NCI-H446 (cell line): ENCODE measurements around the gene TMEM179.

Experiments used
- DNase-seq, 2 experiments: peaks; one replicate each; lab custom pipeline; 2025; lab: John Stamatoyannopoulos, UW

The TMEM179 gene

DNA sequence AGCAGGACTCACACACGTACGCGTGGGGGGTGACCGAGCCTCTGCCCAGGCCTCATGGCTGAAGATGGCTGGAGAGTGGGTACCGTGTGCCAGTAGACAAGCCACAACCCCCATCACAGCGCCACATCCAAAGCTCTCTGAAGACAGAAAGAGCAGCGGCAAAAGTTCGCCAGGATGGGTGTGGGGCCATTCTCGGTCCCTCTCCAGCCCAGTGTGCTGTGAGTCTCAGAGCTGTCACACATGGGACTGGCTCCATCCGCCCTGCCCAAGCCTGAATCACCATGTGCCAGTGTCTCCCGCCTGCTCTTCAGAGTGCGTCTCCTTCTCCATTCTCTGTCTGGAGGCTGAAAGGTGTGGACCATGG is 5.7 kb downstream of the TMEM179 start:
- DNase-seq, result no peak

DNA sequence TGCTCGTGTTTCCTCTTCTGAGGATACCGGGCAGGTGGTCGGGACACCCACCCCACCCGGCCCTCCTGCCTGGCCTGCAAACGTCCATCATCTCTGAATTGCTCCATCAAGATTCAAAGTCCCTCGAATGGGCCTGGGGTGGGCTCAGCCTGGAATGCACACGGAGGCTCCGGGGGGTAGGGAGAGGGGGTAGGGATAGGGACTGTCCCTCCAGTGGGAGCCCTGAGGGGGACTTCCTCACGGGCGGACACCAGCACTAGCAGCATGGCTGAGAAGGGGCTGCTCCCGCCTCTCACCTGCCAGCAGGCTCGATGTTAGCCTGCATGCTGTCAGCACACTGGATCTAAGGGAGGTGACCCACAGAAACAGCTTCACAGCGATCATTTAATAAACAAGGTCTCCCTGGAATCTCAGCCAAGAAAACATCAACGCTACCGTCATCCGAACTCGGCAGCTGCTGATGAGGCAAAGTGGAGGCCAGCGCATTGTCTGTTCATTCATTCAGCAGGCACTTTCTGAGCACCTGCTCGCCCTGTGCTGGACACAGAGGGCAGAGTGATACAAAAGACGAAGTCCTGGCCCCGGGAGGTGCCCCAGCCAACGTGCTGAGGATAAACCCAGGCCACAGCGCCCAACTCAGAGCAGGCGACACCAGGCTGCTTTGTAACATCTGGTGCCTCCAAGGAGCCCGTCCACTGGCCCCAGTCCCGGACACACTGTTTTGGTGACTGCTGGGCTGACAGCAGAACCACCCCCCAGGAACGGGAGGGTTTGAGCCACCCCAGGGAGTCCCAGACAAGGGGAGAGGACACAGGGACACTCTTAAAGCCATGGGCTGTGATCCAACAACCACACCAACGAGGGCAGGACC is 6.3 kb downstream of the TMEM179 start:
- peak; percentile 63 to 65 for DNase-seq

DNA sequence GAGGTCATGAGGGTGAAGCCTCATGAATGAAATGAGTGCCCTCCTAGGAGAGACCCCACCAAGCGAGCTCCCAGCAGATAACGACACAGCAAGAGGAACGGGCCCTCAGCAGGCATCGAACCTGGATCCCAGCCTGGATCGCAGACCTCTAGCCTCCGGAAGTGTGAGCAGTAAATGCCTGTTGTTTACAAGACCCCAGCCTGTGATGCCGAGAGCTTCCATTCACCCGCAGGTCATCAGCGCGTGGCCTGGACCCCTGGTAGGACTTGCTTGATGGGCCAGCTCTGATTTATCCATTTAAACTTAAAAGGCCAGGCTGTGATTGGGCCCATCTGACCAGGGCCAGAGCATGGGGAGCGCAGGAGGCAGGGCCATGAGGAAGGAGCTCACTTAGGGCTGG is 7.0 kb downstream of the TMEM179 start:
- DNase-seq, result no peak

DNA sequence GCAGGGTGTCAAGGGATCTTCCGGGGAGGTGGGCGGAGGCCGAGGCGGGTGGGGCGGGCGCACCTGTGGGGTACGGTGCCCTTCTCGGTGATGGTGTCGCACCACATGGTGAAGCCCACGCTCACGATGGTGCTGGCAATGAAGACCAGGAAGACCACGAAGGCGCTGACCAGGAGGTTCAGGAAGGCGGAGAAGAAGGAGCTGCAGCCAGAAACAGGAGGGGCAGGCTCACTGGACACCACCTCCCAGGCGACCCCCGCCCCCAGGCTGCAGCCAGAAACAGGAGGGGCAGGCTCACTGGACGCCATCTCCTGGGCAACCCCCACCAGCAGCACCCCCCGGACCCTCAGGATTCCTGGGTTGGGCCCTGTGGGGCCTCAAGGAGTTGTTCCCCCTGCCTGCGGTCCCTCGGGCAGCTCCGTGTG is 7.6 kb downstream of the TMEM179 start:
- DNase-seq, result no peak

DNA sequence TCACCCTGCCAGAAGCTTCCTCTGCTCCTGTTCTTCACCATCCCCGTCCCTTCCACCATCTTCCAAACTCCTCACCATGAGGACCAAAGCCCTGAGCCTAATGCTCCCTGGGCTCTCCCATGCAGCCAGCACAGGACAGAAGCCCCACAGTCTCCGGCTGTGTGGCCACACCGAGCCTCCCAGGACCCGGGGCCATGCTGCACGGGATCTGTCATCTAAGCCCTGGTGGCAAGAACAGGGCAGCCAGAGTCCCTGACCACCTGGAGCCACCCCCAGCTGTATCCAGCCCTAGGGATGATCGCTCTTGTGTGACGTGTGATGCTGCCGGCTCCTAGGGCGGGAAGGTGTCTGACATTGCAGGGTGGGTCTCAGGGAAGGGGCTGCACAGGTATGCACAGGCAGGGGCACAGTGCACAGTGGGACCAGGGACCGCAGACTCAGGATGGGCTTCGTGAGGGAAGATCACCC is 8.1 kb downstream of the TMEM179 start:
- no peak for DNase-seq

DNA sequence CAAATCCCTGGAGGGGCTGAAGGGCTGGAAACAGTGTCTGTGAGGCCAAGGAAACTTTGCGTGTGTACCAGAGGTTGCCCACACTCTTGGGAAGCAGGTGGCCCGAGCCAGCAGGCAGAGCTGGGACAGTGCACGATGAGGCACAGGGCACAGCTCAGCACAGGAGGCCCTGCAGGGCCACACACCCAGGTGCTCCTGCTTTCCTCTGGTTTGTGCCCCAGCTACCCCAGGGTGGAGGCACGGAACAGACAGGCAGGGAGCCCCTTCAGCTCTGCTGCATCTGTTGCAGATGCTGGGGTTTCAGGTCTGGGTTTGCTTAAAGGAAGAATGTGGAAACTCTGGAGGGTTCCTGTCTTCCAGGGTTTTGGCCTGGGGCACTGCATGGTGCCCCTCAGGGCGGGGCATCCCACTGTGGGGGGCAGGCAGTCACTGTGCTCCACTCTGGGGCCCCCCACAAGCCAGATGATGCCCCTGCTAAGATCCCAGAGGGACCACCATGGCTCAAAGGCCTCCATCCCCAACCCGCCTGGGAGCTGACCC is 8.6 kb downstream of the TMEM179 start:
- DNase-seq, result no peak

DNA sequence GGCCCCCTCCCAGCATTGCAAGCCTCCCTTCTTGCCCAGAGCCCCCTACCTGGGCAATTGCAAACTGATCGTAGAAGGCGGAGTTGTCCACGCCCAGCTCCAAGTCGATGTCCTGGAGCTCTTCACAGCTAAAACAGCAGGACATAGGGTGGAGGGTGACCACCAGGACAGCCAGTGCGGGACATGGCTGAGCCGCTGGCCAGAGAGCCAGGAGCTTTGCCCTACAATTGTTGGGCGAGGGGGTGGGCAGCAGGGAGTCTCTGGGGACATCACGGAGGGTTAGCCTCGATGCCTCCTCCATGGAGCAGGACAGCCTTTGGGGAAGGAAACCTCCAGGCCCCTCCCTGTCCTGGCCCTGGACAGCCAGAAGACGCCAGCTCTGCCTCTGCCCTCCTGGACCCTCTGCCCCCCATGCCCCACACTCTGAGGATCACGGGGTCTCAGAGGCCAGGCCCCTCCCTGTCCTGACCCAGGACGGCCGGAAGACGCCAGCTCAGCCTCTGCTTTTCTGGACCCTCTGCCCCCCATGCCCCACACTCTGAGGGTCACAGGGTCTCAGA is 9.4 kb downstream of the TMEM179 start:
- DNase-seq, result no peak

DNA sequence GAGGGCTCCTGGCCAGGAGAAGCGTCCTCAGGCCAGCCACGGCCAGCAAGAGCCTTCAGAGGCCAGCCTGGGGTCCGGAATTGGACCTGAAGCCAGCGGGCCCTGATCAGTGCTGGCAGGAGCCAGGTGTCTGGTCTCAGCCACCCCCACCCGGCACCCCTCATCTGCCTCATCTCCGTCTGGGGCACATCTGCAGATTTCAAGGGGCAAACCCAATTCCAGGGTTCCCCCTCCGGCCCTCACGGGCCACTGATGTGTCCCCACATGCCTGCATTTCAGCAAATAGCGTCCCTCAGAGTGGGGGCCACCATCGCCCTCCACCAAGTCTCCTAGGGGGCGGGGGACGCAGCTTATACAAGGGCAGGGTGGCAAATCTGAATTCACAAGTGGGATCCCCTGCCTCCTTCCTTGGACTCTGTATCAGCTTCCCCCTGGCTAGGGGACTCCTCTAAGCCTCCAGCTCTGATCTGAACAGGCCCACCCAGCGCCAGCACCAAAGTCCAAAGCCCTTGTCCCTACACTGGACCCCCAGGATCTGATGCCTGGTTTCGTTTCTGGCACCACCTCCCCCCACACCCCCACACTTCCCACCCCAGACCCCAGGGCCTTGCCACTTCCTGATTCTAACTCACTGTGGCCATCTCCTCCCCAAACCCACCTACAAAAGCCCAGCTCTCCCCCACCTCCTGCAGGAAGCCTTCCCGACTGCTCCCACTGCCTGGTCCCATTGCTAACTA is 10.1 kb downstream of the TMEM179 start:
- DNase-seq, result no peak

DNA sequence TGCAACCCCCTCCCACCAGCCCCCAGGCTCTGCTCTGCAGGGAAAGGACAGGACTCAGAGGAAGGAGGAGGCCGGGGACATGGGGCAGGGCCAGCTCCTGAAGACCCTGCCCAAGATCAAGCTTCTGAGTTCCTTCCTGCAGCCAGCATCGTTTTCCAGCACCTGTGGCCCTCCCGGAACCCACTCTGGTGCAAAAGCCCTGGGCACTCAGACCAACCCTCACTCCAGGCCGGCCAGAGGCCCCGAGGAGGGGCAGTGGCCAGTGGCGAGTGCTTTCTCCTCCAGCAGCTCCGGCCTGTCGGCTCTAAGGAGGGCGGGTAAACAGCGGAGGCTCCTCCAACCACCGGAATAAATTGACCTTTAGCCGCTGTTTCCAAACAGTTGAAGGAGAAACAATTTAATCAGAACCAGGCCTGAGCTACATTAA is 10.8 kb downstream of the TMEM179 start:
- DNase-seq, result no peak

DNA sequence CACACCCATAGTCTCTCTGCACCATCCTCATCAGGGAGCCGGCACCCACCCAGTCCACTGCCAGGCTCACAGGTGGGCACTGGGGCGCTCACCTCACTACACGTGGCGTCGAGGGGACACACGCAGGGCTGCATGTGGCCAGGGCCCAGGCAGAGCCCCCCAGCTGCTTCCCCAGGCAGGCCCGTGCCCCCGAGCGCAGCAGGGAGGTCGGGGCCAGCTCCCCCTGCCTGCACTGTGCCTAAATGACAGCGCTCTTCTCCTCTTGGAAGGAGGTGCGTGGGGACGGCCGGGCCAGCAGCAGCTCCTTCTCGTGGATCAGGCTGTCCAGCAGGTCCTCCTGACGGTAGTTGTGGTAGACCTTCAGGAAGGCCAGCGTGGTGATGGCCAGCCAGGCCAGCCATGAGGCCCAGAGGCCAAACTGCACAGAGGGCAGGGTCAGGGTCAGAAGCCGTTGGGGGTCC is 11.3 kb downstream of the TMEM179 start:
- DNase-seq, result no peak

DNA sequence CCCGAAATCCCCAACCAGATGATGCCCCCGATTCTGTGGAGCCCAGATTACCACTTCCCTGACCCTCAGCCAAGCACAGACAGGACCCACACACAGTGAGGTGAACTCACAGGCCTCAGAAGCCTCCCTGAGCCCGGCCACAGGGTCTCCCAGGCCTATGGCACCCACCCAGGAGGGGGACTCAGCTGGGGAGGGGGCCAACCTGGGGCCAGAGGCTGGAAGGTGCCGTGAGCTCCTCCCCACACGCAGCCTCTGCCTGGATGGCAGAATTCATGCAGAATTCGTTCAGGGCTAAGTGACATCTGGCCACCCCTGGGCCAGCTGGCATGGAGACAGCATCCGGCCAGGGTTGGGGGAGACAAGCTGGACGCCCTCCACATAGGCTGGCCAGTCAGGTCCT is 11.8 kb downstream of the TMEM179 start:
- DNase-seq, result no peak

DNA sequence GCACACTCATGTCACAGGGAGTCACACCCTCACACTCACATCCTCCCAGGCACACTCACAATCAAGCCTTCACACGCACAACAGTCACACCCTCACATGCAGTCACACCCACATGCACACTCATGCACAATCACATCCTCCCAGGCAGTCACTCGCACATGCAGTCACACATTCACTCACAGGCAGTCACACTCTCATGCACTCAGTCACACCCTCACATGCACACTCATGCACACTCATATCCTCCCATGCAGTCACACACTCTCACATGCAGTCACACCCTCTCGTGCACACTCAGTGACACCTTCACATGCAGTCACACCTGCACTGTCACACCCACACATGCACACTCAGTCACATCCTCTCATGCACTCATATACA is 12.3 kb downstream of the TMEM179 start:
- no peak for DNase-seq

DNA sequence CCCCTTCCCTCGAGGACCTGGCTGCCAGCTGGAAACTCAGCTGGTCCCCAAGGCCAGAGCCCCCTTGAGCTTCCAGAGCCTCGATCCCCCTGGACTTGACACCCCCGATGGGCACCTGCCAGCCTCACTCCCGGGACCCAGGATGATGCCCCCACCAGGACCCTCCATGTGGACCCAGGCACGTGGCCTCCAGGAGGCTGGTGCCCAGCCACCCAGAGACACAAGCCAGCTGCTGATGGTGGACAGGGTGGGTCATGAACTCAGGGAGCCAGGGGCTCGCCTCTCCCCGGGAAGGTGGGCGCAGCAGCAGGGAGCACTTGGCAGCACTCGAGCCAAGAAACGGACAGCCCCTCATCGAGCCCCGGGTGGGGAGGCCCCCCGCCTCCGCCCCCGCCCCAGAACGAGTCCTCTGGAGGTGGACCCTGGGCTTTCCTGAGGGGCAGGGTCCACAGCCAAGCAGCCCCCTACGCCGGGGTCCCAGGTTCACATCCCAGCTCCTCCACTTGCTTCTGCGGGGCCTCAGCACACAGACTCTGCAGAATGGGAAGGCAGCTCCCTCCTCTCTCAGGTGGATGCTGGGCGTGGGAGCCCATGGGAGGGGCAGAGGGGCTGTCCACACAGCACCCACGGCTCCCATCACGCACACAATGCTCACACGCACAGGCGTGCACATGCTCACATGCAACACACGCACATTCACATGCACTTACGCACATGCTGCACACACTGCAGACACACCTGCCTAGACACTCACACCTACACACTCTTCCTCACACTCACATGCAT is 12.9 kb downstream of the TMEM179 start:
- DNase-seq, result no peak

DNA sequence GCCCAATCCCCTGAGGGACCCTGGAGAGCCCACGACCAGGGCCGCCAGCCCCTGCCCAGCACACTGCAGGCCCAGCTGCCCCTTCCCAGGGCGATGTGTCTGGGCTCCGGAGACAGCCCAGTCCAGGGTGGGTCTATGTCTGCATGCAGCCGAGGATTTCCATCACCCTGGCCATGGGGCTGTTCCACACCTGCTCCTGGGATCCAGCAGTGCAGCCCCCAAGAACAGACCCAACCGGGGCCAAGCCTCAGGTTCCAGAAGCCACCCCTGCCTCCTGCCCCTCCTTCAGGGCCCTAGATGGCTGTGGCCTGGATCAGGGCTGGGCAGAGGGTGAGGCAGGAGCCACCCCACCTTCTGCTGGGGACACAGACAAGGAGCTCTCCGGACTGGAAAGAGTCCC is 13.5 kb downstream of the TMEM179 start:
- no peak for DNase-seq

DNA sequence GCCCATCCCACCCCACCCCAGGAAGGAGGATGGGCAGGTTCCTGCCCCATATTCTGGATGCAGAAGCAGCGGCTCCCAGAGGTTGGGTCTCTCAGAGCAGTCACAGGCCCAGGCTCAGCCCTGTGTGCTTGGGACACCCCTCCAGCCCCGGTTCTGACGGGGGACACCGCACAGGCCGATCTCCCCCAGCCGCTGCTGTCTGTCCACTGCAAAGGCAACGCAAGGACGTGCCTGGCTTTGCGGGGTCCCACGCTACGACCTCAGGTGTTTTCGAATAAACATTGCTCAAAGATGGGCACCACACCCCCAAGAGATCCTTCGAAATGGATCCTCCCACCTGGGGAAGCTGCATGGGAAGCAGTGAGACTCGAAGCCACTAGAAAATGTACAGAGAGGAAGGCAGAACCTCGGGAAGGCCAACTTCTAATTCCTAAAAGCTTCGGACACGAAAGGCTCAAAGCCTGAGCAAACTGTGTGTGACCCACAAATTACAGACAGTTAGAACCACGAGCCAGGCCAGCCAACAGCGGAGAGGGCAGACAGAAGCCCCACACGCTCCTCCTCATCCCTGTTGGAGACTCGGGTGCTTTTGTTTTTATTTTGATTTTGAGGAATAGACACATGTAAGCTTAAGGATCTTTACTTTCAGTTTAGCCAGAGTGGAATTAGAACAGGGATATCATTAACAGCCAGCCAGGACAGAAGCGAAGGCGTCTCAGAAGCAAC is 14.2 kb downstream of the TMEM179 start:
- no peak for DNase-seq

DNA sequence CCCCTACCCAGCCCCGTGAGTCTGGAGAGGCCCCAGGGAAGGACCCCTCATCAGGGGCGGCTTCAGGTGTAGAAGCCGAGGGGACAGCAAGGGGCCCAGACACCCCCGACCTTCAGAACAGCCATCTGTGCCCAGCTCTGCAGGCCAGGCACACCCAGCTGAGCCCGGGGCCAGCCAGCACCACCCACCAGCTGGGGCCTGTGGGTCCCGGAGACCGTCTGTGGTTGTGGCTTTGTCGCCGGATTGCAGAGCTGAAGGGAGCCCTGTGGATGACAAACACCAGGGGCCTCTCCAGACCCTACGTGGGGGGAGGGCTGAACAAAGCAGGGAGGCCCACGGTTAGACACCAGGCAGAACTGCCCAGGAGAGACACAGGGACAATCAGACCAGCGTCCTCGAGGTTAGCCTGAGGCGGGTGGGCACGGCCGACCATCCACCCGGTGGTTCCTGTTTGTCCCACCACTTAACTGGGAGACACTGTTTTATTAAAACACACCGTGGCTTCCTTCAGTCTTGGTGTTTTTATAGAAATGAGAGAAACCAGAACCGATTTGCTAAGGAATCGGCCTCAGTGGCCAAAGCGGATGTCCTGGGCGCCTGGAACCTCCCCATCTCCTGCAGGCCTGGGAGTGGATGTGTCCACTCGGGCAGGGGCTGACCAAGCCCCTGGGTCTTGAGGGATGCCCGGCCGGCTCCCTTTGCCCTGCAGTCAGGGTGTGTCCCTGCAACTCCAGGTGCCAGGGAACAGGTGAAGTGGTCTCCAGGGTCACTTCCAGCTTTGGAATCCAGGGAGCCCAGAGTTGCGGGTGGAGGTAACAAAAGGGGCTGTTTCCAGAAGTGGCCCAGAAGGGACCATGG is 15.0 kb downstream of the TMEM179 start:
- no peak for DNase-seq

DNA sequence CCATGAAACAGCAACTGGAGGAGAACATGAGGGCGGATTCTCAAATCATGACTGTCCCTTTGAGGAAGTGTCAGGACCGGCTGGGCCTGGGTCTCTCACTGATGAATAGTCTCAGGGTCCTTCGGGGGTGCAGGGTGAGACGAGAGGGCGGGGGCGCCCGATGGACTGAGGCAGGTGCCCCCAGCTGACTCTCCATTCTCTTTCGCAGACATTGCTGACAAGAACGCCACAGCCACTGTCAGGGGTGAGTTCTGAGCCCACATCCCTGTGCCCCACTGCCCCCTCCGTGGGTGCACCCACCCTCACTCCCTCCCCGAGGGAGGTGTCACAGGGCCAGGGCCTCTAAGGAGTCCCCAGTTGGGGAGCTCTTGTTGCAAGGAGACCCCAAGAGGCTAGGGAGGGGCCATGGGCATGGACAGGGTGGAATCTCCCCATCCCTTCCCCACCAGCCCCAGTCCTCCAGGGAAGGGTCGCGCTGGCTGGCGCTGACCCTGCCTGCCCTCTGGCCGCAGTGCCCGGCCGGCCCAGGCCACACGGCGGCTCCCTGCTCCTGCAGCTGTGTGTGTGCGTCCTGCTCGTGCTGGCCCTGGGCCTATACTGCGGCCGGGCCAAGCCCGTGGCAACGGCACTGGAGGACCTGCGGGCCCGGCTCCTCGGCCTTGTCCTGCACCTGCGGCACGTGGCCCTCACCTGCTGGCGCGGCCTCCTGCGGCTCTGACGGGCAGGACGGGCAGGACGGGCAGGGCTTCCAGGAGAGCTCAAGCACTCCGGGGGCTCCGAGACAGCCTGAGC is 16.3 kb downstream of the TMEM179 start:
- no peak for DNase-seq

DNA sequence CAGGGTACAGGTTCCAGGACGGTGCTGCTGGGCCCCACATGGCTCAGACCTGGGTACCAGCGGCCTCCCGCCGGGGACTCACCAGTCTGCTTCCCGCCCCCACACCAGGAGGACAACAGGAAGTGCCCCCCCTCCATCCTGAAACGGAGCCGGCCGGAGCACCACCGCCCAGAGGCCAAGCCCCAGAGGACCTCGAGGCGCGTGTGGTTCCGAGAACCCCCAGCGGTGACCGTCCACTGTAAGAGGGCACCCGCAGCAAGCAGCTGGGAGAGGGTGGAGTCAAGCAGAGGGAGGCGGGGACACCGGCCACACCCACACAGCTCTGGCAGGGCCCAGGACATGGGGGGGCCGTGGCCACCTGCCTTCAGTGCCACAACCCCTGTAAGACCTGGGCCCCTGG is 16.9 kb downstream of the TMEM179 start:
- DNase-seq, result no peak
